Measurements from ENCODE around the gene CIRBP.
"Not testable (repeated sequence)": the region's sequence is repeated elsewhere in the genome, so short reads cannot be mapped to it uniquely, and the experiment has no call there.

- TF ChIP-seq CTCF (conservative IDR thresholded peaks at IDR 0.05 in 1 of 2, IDR thresholded peaks at IDR 0.05 in 1 of 2; ENCODE audit: low read depth in 1 of 2, low read length in 2 of 2); EZH2 (IDR thresholded peaks at IDR 0.05; ENCODE audit: low read length, missing control alignments): not testable (repeated sequence)
These were observed 22.7 kb upstream of the CIRBP start for GRCh38 chr19:1246265-1247087.
